IMR-90 (cell line): ENCODE measurements around the gene ANLN. TPM values are rescaled to one million over a fixed set of nuclear protein-coding genes. Genes with fewer than 3 reads are reported as not detected.
A peak's percentile ranks its signal among the peaks of the same experiment; 100 is the strongest.

Experiments used
- ATAC-seq: fragments of 200-7000 bp; cut with Tn5 transposase; 2 replicates; pipeline ENCODE4 v1.9.1; 2020; ENCODE audit warnings: low read depth, mild to moderate bottlenecking, moderate library complexity
- BruUV-seq: library from RNA; stranded (reverse); fragments of 400-500 nt; replicated peaks from 2 replicates; lab custom pipeline; 2021; lab: Mats Ljungman, UMichigan
- CTCF ChIA-PET: fragments of 300-600 bp; formaldehyde crosslinking; extraction: SDS; loops from one replicate; lab custom pipeline; 2021; ENCODE audit warnings: antibody characterized with exemption; lab: Yijun Ruan, JAX
- POLR2A ChIA-PET: fragments of 300-600 bp; sonication (Branson Sonifier 250); formaldehyde crosslinking; loops from one replicate; lab custom pipeline; 2022; ENCODE audit warnings: antibody characterized with exemption; ENCODE audit not compliant: unreplicated experiment; lab: Charles Lee
- DNase-seq: peaks from one replicate; pipeline ENCODE4 v3.0.0; 2013
- H2AFZ ChIP-seq: replicated peaks from 2 replicates; pipeline ENCODE3; 2013; ENCODE audit warnings: low read length, mild to moderate bottlenecking; ENCODE audit not compliant: poor library complexity
- H2AK5ac ChIP-seq: 2 replicates; pipeline ENCODE4 v1.6.1; 2013; ENCODE audit warnings: low read depth, low read length, inconsistent platforms
- H2AK9ac ChIP-seq: replicated peaks from 2 replicates; pipeline ENCODE3; 2013; ENCODE audit warnings: mild to moderate bottlenecking, low read depth, low read length, moderate library complexity; ENCODE audit not compliant: poor library complexity
- H2BK120ac ChIP-seq: 2 replicates; pipeline ENCODE4 v1.6.1; 2013; ENCODE audit warnings: low read depth, low read length, inconsistent platforms
- H2BK15ac ChIP-seq: 3 replicates; pipeline ENCODE4 v1.6.1; 2013; ENCODE audit warnings: low read depth, low read length, inconsistent platforms
- H2BK20ac ChIP-seq: 2 replicates; pipeline ENCODE4 v1.6.1; 2013; ENCODE audit warnings: low read depth, mild to moderate bottlenecking, inconsistent platforms, low read length, moderate library complexity
- H2BK5ac ChIP-seq: 2 replicates; pipeline ENCODE4 v1.6.1; 2013; ENCODE audit warnings: mild to moderate bottlenecking, low read depth, low read length, inconsistent platforms; ENCODE audit not compliant: poor library complexity, severe bottlenecking
- H3K14ac ChIP-seq: replicated peaks from 2 replicates; pipeline ENCODE4 v1.6.1; 2013; ENCODE audit warnings: low read depth, low read length, inconsistent platforms
- H3K18ac ChIP-seq: 2 replicates; pipeline ENCODE4 v1.6.1; 2013; ENCODE audit warnings: low read depth, low read length, control low read depth
- H3K23ac ChIP-seq: 2 replicates; pipeline ENCODE4 v1.6.1; 2013; ENCODE audit warnings: low read depth, low read length, inconsistent platforms
- H3K27ac ChIP-seq: 2 replicates; pipeline ENCODE4 v1.5.1; 2013; ENCODE audit warnings: mild to moderate bottlenecking, control low read depth, low read length; ENCODE audit not compliant: insufficient read depth
- H3K27me3 ChIP-seq: 2 replicates; pipeline ENCODE4 v1.6.1; 2013; ENCODE audit warnings: low read length; ENCODE audit not compliant: control insufficient read depth, insufficient read depth
- H3K36me3 ChIP-seq: 2 replicates; pipeline ENCODE4 v1.6.1; 2013; ENCODE audit warnings: low read length, mixed read lengths; ENCODE audit not compliant: control insufficient read depth, insufficient read depth
- H3K4ac ChIP-seq: 2 replicates; pipeline ENCODE4 v1.6.1; 2013; ENCODE audit warnings: low read depth, low read length, inconsistent platforms
- H3K4me1 ChIP-seq: 2 replicates; pipeline ENCODE4 v1.6.1; 2013; ENCODE audit warnings: low read length, mixed read lengths; ENCODE audit not compliant: control insufficient read depth, insufficient read depth
- H3K4me2 ChIP-seq: 2 replicates; pipeline ENCODE4 v1.6.1; 2013; ENCODE audit warnings: low read depth, mild to moderate bottlenecking, control low read depth, low read length, moderate library complexity
- H3K4me3 ChIP-seq: 2 replicates; pipeline ENCODE4 v1.5.1; 2013; ENCODE audit warnings: low read depth, mild to moderate bottlenecking, control low read depth, low read length, moderate library complexity; ENCODE audit not compliant: insufficient read depth
- H3K56ac ChIP-seq: 2 replicates; pipeline ENCODE4 v1.6.1; 2013; ENCODE audit warnings: low read length, inconsistent platforms; ENCODE audit not compliant: insufficient read depth; ENCODE audit errors: extremely low read depth
- H3K79me1 ChIP-seq, 2 experiments: 2 replicates each; pipeline ENCODE4 v1.6.1; 2013; ENCODE audit warnings: low read length in 2 of 2, inconsistent platforms in 1 of 2, low read depth in 1 of 2
- H3K9ac ChIP-seq: 2 replicates; pipeline ENCODE4 v1.6.1; 2013; ENCODE audit warnings: low read depth, low read length, control low read depth
- H3K9me1 ChIP-seq: 2 replicates; pipeline ENCODE4 v1.6.1; 2013; ENCODE audit warnings: low read length, inconsistent platforms; ENCODE audit not compliant: insufficient read depth
- H3K9me3 ChIP-seq: 2 replicates; pipeline ENCODE4 v1.6.1; 2013; ENCODE audit warnings: low read length; ENCODE audit not compliant: control insufficient read depth, insufficient read depth
- H4K20me1 ChIP-seq: 2 replicates; pipeline ENCODE4 v1.6.1; 2013; ENCODE audit warnings: low read length, inconsistent platforms; ENCODE audit not compliant: insufficient read depth
- H4K5ac ChIP-seq: 2 replicates; pipeline ENCODE4 v1.6.1; 2013; ENCODE audit warnings: mild to moderate bottlenecking, low read depth, low read length, control low read depth
- H4K8ac ChIP-seq, 2 experiments: 2 replicates each; pipeline ENCODE4 v1.6.1; 2013; ENCODE audit warnings: low read depth in 2 of 2, low read length in 2 of 2, control low read depth in 1 of 2, inconsistent platforms in 1 of 2
- H4K91ac ChIP-seq: 2 replicates; pipeline ENCODE4 v1.6.1; 2013; ENCODE audit warnings: low read depth, low read length, inconsistent platforms; ENCODE audit not compliant: insufficient read depth
- BHLHE40 ChIP-seq: fragments of 150-350 bp; IDR thresholded peaks from 2 replicates; pipeline ENCODE4 v1.6.1; 2016; ENCODE audit warnings: mild to moderate bottlenecking, low read depth, low read length
- CEBPB ChIP-seq: IDR thresholded peaks from 2 replicates; pipeline ENCODE4 v1.6.1; 2012; ENCODE audit warnings: low read depth, low read length, improper control_type of control experiment
- CHD1 ChIP-seq: IDR thresholded peaks from 2 replicates; pipeline ENCODE4 v1.6.1; 2012; ENCODE audit warnings: low read depth, low read length, improper control_type of control experiment
- CTCF ChIP-seq: conservative IDR thresholded peaks from 2 replicates; pipeline ENCODE4 v1.5.1; 2012; ENCODE audit warnings: mild to moderate bottlenecking, low read depth, low read length, improper control_type of control experiment
- ELK1 ChIP-seq: fragments of 150-350 bp; IDR thresholded peaks from 2 replicates; pipeline ENCODE4 v1.6.1; 2016; ENCODE audit warnings: low read depth, mild to moderate bottlenecking, low read length, moderate library complexity, borderline replicate concordance
- FOS ChIP-seq: fragments of 150-350 bp; IDR thresholded peaks from 2 replicates; pipeline ENCODE4 v1.6.1; 2016; ENCODE audit warnings: low read depth, low read length
- MAZ ChIP-seq: IDR thresholded peaks from 2 replicates; pipeline ENCODE4 v1.6.1; 2012; ENCODE audit warnings: low read depth, mild to moderate bottlenecking, low read length, improper control_type of control experiment, moderate library complexity, borderline replicate concordance
- MXI1 ChIP-seq: IDR thresholded peaks from 2 replicates; pipeline ENCODE4 v1.6.1; 2012; ENCODE audit warnings: low read depth, mild to moderate bottlenecking, low read length, moderate library complexity, borderline replicate concordance
- NFE2L2 ChIP-seq: fragments of 150-350 bp; IDR thresholded peaks from 2 replicates; pipeline ENCODE4 v1.6.1; 2016; ENCODE audit warnings: low read depth, mild to moderate bottlenecking, low read length
- POLR2A ChIP-seq: IDR thresholded peaks from 2 replicates; pipeline ENCODE4 v1.6.1; 2012; ENCODE audit warnings: mild to moderate bottlenecking, low read depth, low read length
- RAD21 ChIP-seq: IDR thresholded peaks from 2 replicates; pipeline ENCODE4 v1.6.1; 2012; ENCODE audit warnings: low read length, improper control_type of control experiment
- RCOR1 ChIP-seq: IDR thresholded peaks from 2 replicates; pipeline ENCODE4 v1.6.1; 2012; ENCODE audit warnings: mild to moderate bottlenecking, low read length, improper control_type of control experiment; ENCODE audit not compliant: insufficient replicate concordance
- RFX5 ChIP-seq: IDR thresholded peaks from 2 replicates; pipeline ENCODE4 v1.8.0; 2012; ENCODE audit warnings: low read depth, mild to moderate bottlenecking, low read length, moderate library complexity
- SMC3 ChIP-seq: fragments of 150-350 bp; IDR thresholded peaks from 2 replicates; pipeline ENCODE4 v1.6.1; 2016; ENCODE audit warnings: low read depth, mild to moderate bottlenecking, antibody characterized with exemption, low read length, moderate library complexity
- USF2 ChIP-seq: fragments of 150-350 bp; IDR thresholded peaks from 2 replicates; pipeline ENCODE4 v1.6.1; 2017; ENCODE audit warnings: mild to moderate bottlenecking, antibody characterized with exemption, low read length, low read depth
- WGBS, 2 experiments: methylation state at CpG; one replicate each; pipeline versions ENCODE4 v1.1.5 to v1.1.7; 2013; ENCODE audit warnings: missing lambda C conversion rate in 2 of 2; ENCODE audit not compliant: insufficient read length in 1 of 2; ENCODE audit errors: extremely low coverage in 2 of 2; 5-methylcytosine and 5-hydroxymethylcytosine counted together
- dilution Hi-C: fragments of 300-500 bp; cut with HindIII; formaldehyde crosslinking; loops from one replicate; pipeline ENCODE4 v1.14.3; 2018; ENCODE audit warnings: low sequenced_read_pairs; ENCODE audit not compliant: unreplicated experiment
- in situ Hi-C: fragments of 300-500 bp; cut with MboI; formaldehyde crosslinking; loops from 3 replicates; pipeline ENCODE4 v1.14.3; 2019; ENCODE audit warnings: low sequenced_read_pairs, inconsistent platforms, mixed read lengths
- intact Hi-C: fragments of 100-400 bp; cut with micrococcal nuclease; formaldehyde crosslinking; loops from 2 replicates; pipeline ENCODE4 v1.10.0; 2022
- polyA plus RNA-seq, 3 experiments: library from polyadenylated mRNA; depleted of rRNA; stranded (reverse); fragments of >200 nt; gene quantifications; 2 replicates each; pipeline ENCODE4 v1.2.3, GENCODE V29; 2012; ENCODE audit warnings: low replicate concordance in 1 of 3
- total RNA-seq: library from RNA; depleted of rRNA; stranded (reverse); fragments of >200 nt; gene quantifications from 2 replicates; pipeline ENCODE4 v1.2.3, GENCODE V29; 2012

The ANLN gene
- total and polyA plus RNA-seq, 2 of the 4 experiments (the other 2 are of a cell fraction), result 60.5 to 276 TPM

- no peak for TF ChIP-seq MXI1
- no peak for TF ChIP-seq MAZ
- no peak for TF ChIP-seq RAD21
Measured at GRCh38 chr7:36409180-36409579, 19.5 kb downstream of the ANLN start (continued).

- no peaks in the 10 kb centered on the region for H3K9me3 ChIP-seq
- peaks cover 9% of the 10 kb centered on the region for H3K36me3 ChIP-seq
- H3K27me3 ChIP-seq, result no peaks in the 10 kb centered on the region
- H4K8ac ChIP-seq, result no peak overlapping the region
- intact Hi-C loops (no loop called here), dilution Hi-C loops (no loop called here), in situ Hi-C loops (no loop called here)
- no peak overlapping the region for H2AK5ac ChIP-seq
- no peaks in the 10 kb centered on the region for H4K20me1 ChIP-seq
- H4K91ac ChIP-seq, result no peak overlapping the region
- H2BK120ac ChIP-seq, result no peak overlapping the region
- no peak overlapping the region for H3K9ac ChIP-seq
- H3K18ac ChIP-seq, result peak overlapping the region; percentile 56; the same call in 1 of the 2 replicates
- no peak for DNase-seq
- ChIA-PET POLR2A (no interaction called here), CTCF (no interaction called here)
- H2BK5ac ChIP-seq, result peak overlapping the region; percentile 73
- BruUV-seq, result no TSS peak
- H4K5ac ChIP-seq, result no peak overlapping the region
- WGBS, 2 experiments, result no CpG with 5 or more reads among the region's 2 CpGs
- H3K23ac ChIP-seq, result 0 out of 2 replicates have a peak overlapping the region, but pooled peaks have one; percentile 50
- no peak overlapping the region for H3K4ac ChIP-seq
- H2BK15ac ChIP-seq, result no peak overlapping the region
- H3K4me1 ChIP-seq, result no peaks in the 10 kb centered on the region
- no peak overlapping the region for H2AK9ac ChIP-seq
- H2AFZ ChIP-seq, result no peak overlapping the region
- no peak overlapping the region for H3K14ac ChIP-seq
- H3K9me1 ChIP-seq, result peaks cover 11% of the 10 kb centered on the region
- ATAC-seq, result no peak
- peaks cover 35 to 69% of the 10 kb centered on the region in 2 experiments for H3K79me1 ChIP-seq
- H3K27ac ChIP-seq, result no peak overlapping the region
- H3K56ac ChIP-seq, result no peak overlapping the region
- no peak overlapping the region for H3K4me3 ChIP-seq
- H3K4me2 ChIP-seq, result no peak overlapping the region
- no peak overlapping the region for H2BK20ac ChIP-seq
- TF ChIP-seq CHD1 (no peak), CTCF (no peak), USF2 (no peak), FOS (no peak), RCOR1 (no peak), POLR2A (no peak), BHLHE40 (no peak), SMC3 (no peak), RAD21 (no peak), CEBPB (no peak), RFX5 (no peak), NFE2L2 (no peak), ELK1 (no peak), MXI1 (no peak)
Measured at GRCh38 chr7:36415144-36415543, 25.5 kb downstream of the ANLN start.
